K562 (cell line): Measurements from ENCODE around the gene TFPT. TPM values are rescaled to one million over a fixed set of nuclear protein-coding genes. Genes with fewer than 3 reads are reported as not detected.

Experiments used
- FOXJ2 ChIP-seq: fragments of 200-800 bp; sonication (Bioruptor generic); IDR thresholded peaks from 2 replicates; pipeline ENCODE4 v1.6.1; 2016; ENCODE audit warnings: missing genetic modification characterization, missing compliant biosample characterization
- GTF3C2 ChIP-seq: IDR thresholded peaks from 3 replicates; pipeline ENCODE4 v1.6.1; 2011; ENCODE audit warnings: borderline replicate concordance, mild to moderate bottlenecking, moderate library complexity; ENCODE audit not compliant: insufficient read length; ENCODE audit errors: extremely low read depth
- HDAC1 ChIP-seq, 2 experiments: fragments of 450-650 bp; IDR thresholded peaks; 2 replicates each; pipeline ENCODE4 v1.6.1; 2016 to 2017; ENCODE audit warnings: inconsistent platforms in 1 of 2, mild to moderate bottlenecking in 1 of 2, moderate library complexity in 1 of 2
- polyA plus RNA-seq, 8 experiments: library from polyadenylated mRNA; depleted of rRNA in 4 of 8; stranded (reverse) in 5 of 8; unstranded in 3 of 8; fragments of >200 nt; fragmentation: Nextera tagmentation in 2 of 8; fragmentation: Illumina TruSeq in 1 of 8; extraction: Ambion mirVana in 2 of 8; extraction: Trizol in 1 of 8; gene quantifications; 2 replicates each; pipeline versions ENCODE4 v1.2.1 to v1.2.3, GENCODE V29; 2011 to 2014; ENCODE audit warnings: inconsistent platforms in 1 of 8, missing spikeins in 1 of 8
- total RNA-seq, 7 experiments: library from RNA; depleted of rRNA in 6 of 7; stranded (reverse); fragments of >200 nt in 6 of 7; fragmentation: Illumina TruSeq in 2 of 7; extraction: Trizol in 2 of 7; gene quantifications; 2 replicates each; pipeline versions ENCODE4 v1.2.1 to v1.2.3, GENCODE V29; 2011 to 2021; ENCODE audit warnings: low replicate concordance in 1 of 7
- TF ChIP-seq, protein P1 (sequence below), 3 experiments: fragments of 200-800 bp in 1 of 3; fragments of 250-450 bp in 1 of 3; fragments of 450-650 bp in 1 of 3; sonication (Bioruptor Pico) in 1 of 3; sonication (Bioruptor generic) in 1 of 3; formaldehyde crosslinking in 1 of 3; IDR thresholded peaks; 2 replicates each; pipeline versions ENCODE4 v1.6.1 to v1.8.0; 2016 to 2022; ENCODE audit warnings: mild to moderate bottlenecking in 2 of 3, missing genetic modification characterization in 2 of 3, missing compliant biosample characterization in 1 of 3, moderate library complexity in 1 of 3
- TF ChIP-seq, protein P2 (sequence below): fragments of 200-800 bp; sonication (Bioruptor generic); IDR thresholded peaks from 2 replicates; pipeline ENCODE4 v1.6.1; 2017; ENCODE audit warnings: missing genetic modification characterization, missing compliant biosample characterization
- TF ChIP-seq, protein P3 (sequence below), 2 experiments: fragments of 450-650 bp; formaldehyde crosslinking in 1 of 2; IDR thresholded peaks; 2 replicates each; pipeline versions ENCODE4 v1.4.0 to v1.6.1; 2014 to 2020; ENCODE audit warnings: mild to moderate bottlenecking in 2 of 2, borderline replicate concordance in 1 of 2, low read depth in 1 of 2

TFPT gene
- total and polyA plus RNA-seq, 9 of the 15 experiments (the other 6 are each of a cell fraction or from before 2014, with no cell fraction given): 0.72 to 16.4 (median 9.2) TPM

DNA sequence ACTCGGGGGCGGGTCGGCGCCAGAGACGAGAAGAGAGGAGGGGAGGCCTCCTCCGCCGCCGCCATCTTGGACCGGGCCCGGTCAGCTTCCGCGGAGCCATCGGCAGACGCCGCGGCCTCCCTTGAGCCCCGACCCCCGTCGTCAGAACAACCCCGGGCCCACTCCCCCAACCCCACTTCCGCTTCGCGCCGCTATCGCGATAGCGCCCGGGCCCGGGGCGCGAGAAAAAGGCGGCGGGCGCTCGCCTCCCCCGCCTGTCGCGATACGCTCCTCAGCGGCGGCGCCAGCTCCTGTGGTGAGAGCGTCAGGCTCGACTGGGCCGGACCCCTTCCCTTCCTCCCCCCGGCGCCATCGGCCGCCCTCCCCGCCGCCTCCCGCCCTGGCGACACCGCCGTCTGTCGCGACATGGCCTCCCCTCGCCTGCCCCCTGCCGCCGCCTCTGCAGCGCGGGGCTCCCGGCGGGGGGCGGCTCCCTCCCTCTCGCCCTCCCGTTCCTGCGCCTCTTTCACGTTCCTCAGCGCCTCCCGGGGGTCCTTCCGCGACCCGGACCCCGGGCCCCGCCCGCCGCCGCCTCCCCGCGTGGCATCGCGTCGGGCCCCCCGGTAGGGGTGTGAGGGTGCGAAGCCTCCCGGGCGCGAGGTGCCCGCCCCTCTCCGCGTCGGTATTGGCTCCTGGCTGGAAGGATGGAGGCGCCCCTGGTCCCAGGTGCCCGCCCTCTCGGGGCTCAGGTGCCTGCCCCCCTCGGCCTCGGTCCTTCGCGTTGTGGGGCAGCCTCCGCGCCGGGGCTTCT is 22.4 kb upstream of the TFPT start, which contains the start of gene CNOT3 (continued):
- TF ChIP-seq, protein P1, sequence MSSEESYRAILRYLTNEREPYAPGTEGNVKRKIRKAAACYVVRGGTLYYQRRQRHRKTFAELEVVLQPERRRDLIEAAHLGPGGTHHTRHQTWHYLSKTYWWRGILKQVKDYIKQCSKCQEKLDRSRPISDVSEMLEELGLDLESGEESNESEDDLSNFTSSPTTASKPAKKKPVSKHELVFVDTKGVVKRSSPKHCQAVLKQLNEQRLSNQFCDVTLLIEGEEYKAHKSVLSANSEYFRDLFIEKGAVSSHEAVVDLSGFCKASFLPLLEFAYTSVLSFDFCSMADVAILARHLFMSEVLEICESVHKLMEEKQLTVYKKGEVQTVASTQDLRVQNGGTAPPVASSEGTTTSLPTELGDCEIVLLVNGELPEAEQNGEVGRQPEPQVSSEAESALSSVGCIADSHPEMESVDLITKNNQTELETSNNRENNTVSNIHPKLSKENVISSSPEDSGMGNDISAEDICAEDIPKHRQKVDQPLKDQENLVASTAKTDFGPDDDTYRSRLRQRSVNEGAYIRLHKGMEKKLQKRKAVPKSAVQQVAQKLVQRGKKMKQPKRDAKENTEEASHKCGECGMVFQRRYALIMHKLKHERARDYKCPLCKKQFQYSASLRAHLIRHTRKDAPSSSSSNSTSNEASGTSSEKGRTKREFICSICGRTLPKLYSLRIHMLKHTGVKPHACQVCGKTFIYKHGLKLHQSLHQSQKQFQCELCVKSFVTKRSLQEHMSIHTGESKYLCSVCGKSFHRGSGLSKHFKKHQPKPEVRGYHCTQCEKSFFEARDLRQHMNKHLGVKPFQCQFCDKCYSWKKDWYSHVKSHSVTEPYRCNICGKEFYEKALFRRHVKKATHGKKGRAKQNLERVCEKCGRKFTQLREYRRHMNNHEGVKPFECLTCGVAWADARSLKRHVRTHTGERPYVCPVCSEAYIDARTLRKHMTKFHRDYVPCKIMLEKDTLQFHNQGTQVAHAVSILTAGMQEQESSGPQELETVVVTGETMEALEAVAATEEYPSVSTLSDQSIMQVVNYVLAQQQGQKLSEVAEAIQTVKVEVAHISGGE (CRISPR knock-in tag; IDR thresholded peaks at IDR 0.05): no peak
- TF ChIP-seq HDAC1 (IDR thresholded peaks at IDR 0.05) (peak in 1 of 2 experiments; percentile 17; a peak in 1 of 4 replicates), GTF3C2 (no peak), FOXJ2 (tag) (no peak; the same call in 1 of the 2 replicates)
- TF ChIP-seq, protein P2, sequence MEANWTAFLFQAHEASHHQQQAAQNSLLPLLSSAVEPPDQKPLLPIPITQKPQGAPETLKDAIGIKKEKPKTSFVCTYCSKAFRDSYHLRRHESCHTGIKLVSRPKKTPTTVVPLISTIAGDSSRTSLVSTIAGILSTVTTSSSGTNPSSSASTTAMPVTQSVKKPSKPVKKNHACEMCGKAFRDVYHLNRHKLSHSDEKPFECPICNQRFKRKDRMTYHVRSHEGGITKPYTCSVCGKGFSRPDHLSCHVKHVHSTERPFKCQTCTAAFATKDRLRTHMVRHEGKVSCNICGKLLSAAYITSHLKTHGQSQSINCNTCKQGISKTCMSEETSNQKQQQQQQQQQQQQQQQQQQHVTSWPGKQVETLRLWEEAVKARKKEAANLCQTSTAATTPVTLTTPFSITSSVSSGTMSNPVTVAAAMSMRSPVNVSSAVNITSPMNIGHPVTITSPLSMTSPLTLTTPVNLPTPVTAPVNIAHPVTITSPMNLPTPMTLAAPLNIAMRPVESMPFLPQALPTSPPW: peak; percentile 69
- TF ChIP-seq, protein P3, sequence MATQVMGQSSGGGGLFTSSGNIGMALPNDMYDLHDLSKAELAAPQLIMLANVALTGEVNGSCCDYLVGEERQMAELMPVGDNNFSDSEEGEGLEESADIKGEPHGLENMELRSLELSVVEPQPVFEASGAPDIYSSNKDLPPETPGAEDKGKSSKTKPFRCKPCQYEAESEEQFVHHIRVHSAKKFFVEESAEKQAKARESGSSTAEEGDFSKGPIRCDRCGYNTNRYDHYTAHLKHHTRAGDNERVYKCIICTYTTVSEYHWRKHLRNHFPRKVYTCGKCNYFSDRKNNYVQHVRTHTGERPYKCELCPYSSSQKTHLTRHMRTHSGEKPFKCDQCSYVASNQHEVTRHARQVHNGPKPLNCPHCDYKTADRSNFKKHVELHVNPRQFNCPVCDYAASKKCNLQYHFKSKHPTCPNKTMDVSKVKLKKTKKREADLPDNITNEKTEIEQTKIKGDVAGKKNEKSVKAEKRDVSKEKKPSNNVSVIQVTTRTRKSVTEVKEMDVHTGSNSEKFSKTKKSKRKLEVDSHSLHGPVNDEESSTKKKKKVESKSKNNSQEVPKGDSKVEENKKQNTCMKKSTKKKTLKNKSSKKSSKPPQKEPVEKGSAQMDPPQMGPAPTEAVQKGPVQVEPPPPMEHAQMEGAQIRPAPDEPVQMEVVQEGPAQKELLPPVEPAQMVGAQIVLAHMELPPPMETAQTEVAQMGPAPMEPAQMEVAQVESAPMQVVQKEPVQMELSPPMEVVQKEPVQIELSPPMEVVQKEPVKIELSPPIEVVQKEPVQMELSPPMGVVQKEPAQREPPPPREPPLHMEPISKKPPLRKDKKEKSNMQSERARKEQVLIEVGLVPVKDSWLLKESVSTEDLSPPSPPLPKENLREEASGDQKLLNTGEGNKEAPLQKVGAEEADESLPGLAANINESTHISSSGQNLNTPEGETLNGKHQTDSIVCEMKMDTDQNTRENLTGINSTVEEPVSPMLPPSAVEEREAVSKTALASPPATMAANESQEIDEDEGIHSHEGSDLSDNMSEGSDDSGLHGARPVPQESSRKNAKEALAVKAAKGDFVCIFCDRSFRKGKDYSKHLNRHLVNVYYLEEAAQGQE (IDR thresholded peaks at IDR 0.05; ENCODE audit: borderline replicate concordance): no peak
- TF ChIP-seq, protein P3 (CRISPR knock-in tag; IDR thresholded peaks at IDR 0.05; ENCODE audit: low read depth): 0 out of 2 replicates have a peak, but pooled peaks have one; percentile 31
